Measurements from ENCODE around the gene TALDO1.

DNA sequence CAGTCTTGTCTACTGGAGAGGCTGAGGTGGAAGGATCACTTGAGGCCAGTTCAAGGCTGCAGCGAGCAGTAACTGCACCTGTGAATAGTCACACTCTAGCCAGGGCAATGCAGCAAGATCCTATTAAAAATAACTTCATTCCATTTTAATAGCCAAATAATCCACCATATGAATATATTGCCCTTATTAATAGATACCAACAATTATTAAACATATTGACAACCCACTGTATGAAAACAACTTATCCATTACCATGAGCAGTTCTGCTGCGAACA lies 19.6 kb downstream of the TALDO1 start:
- TF ChIP-seq, protein P1, sequence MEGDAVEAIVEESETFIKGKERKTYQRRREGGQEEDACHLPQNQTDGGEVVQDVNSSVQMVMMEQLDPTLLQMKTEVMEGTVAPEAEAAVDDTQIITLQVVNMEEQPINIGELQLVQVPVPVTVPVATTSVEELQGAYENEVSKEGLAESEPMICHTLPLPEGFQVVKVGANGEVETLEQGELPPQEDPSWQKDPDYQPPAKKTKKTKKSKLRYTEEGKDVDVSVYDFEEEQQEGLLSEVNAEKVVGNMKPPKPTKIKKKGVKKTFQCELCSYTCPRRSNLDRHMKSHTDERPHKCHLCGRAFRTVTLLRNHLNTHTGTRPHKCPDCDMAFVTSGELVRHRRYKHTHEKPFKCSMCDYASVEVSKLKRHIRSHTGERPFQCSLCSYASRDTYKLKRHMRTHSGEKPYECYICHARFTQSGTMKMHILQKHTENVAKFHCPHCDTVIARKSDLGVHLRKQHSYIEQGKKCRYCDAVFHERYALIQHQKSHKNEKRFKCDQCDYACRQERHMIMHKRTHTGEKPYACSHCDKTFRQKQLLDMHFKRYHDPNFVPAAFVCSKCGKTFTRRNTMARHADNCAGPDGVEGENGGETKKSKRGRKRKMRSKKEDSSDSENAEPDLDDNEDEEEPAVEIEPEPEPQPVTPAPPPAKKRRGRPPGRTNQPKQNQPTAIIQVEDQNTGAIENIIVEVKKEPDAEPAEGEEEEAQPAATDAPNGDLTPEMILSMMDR (conservative IDR thresholded peaks at IDR 0.05; ENCODE audit: low read depth in 2 of 2) = no peak
- TF ChIP-seq EZH2 (IDR thresholded peaks at IDR 0.05; ENCODE audit: low read depth, unreplicated experiment) = no peak
- TF ChIP-seq STAT1 (IDR thresholded peaks at IDR 0.05; ENCODE audit: unreplicated experiment) = no peak
- TF ChIP-seq CREB1 (CRISPR knock-in tag; IDR thresholded peaks at IDR 0.05; ENCODE audit: low read depth) = no peak
- no peak for TF ChIP-seq POLR2AphosphoS5 (IDR thresholded peaks at IDR 0.05; ENCODE audit: low read depth)
- TF ChIP-seq, protein P2, sequence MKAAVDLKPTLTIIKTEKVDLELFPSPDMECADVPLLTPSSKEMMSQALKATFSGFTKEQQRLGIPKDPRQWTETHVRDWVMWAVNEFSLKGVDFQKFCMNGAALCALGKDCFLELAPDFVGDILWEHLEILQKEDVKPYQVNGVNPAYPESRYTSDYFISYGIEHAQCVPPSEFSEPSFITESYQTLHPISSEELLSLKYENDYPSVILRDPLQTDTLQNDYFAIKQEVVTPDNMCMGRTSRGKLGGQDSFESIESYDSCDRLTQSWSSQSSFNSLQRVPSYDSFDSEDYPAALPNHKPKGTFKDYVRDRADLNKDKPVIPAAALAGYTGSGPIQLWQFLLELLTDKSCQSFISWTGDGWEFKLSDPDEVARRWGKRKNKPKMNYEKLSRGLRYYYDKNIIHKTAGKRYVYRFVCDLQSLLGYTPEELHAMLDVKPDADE (IDR thresholded peaks at IDR 0.05) = no peak
- TF ChIP-seq, protein P3, sequence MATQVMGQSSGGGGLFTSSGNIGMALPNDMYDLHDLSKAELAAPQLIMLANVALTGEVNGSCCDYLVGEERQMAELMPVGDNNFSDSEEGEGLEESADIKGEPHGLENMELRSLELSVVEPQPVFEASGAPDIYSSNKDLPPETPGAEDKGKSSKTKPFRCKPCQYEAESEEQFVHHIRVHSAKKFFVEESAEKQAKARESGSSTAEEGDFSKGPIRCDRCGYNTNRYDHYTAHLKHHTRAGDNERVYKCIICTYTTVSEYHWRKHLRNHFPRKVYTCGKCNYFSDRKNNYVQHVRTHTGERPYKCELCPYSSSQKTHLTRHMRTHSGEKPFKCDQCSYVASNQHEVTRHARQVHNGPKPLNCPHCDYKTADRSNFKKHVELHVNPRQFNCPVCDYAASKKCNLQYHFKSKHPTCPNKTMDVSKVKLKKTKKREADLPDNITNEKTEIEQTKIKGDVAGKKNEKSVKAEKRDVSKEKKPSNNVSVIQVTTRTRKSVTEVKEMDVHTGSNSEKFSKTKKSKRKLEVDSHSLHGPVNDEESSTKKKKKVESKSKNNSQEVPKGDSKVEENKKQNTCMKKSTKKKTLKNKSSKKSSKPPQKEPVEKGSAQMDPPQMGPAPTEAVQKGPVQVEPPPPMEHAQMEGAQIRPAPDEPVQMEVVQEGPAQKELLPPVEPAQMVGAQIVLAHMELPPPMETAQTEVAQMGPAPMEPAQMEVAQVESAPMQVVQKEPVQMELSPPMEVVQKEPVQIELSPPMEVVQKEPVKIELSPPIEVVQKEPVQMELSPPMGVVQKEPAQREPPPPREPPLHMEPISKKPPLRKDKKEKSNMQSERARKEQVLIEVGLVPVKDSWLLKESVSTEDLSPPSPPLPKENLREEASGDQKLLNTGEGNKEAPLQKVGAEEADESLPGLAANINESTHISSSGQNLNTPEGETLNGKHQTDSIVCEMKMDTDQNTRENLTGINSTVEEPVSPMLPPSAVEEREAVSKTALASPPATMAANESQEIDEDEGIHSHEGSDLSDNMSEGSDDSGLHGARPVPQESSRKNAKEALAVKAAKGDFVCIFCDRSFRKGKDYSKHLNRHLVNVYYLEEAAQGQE (IDR thresholded peaks at IDR 0.05; ENCODE audit: unreplicated experiment) = no peak
- no peak for TF ChIP-seq EZH2phosphoT487 (IDR thresholded peaks at IDR 0.05; ENCODE audit: unreplicated experiment)
